SU-DHL-6 (cell line): Measurements from ENCODE around the gene CYBA.

Source experiments
- H2AFZ ChIP-seq: fragments of 200-600 bp; sonication (generic); 2 replicates; pipeline ENCODE4 v1.6.1; 2014; ENCODE audit warnings: low read depth, mild to moderate bottlenecking, moderate library complexity, mixed read lengths, antibody characterized with exemption, low read length; ENCODE audit not compliant: severe bottlenecking
- H3F3A ChIP-seq: fragments of 200-600 bp; shearing (Covaris generic); 2 replicates; pipeline ENCODE4 v1.6.0; 2016; ENCODE audit warnings: antibody characterized with exemption, mild to moderate bottlenecking; ENCODE audit not compliant: insufficient read depth
- H3K27ac ChIP-seq: fragments of 200-600 bp; sonication (generic); 2 replicates; pipeline ENCODE4 v1.5.1; 2016; ENCODE audit warnings: low read depth, mild to moderate bottlenecking, low read length, moderate library complexity, mixed read lengths
- H3K27me3 ChIP-seq: fragments of 200-600 bp; sonication (generic), shearing (Covaris generic); 2 replicates; pipeline ENCODE4 v1.6.0; 2014; ENCODE audit warnings: mild to moderate bottlenecking, low read length
- H3K36me3 ChIP-seq: fragments of 200-600 bp; sonication (generic); 2 replicates; pipeline ENCODE4 v1.6.1; 2014; ENCODE audit warnings: mild to moderate bottlenecking, low read length, mixed read lengths
- H3K4me2 ChIP-seq: fragments of 300-600, 200-600 bp; shearing (Covaris generic), sonication (generic); 2 replicates; pipeline ENCODE4 v1.6.0; 2014; ENCODE audit warnings: low read length, low read depth, mild to moderate bottlenecking; ENCODE audit not compliant: poor library complexity, severe bottlenecking
- H3K4me3 ChIP-seq: fragments of 200-600 bp; sonication (generic); 2 replicates; pipeline ENCODE4 v1.5.1; 2014; ENCODE audit warnings: antibody characterized with exemption, low read length, mild to moderate bottlenecking, mixed read lengths; ENCODE audit not compliant: insufficient read depth, poor library complexity, severe bottlenecking
- H3K79me2 ChIP-seq: fragments of 200-600 bp; sonication (generic); 2 replicates; pipeline ENCODE4 v1.6.1; 2014; ENCODE audit warnings: mild to moderate bottlenecking, low read length, moderate library complexity; ENCODE audit not compliant: insufficient read depth
- H3K9ac ChIP-seq: fragments of 200-600 bp; sonication (generic); 2 replicates; pipeline ENCODE4 v1.7.0; 2014; ENCODE audit warnings: mild to moderate bottlenecking, low read length
- H3K9me2 ChIP-seq: fragments of 200-600 bp; sonication (generic); replicated peaks from 2 replicates; pipeline ENCODE4 v1.6.1; 2014; ENCODE audit warnings: low read length; ENCODE audit not compliant: insufficient read depth
- H3K9me3 ChIP-seq: fragments of 200-600 bp; sonication (generic); 2 replicates; pipeline ENCODE4 v1.6.1; 2014; ENCODE audit warnings: low read length, mixed read lengths; ENCODE audit not compliant: insufficient read depth
- H4K20me1 ChIP-seq: fragments of 200-600 bp; sonication (generic); 2 replicates; pipeline ENCODE4 v1.6.1; 2014; ENCODE audit warnings: low read depth, mild to moderate bottlenecking, antibody characterized with exemption, low read length, moderate library complexity, mixed read lengths
- EZH2phosphoT487 ChIP-seq: fragments of 200-600 bp; sonication (generic), shearing (Covaris generic); conservative IDR thresholded peaks from 2 replicates; pipeline ENCODE4 v1.6.1; 2018; ENCODE audit warnings: mild to moderate bottlenecking, antibody characterized with exemption, low read length, moderate library complexity, mixed read lengths
- TF ChIP-seq, protein P1 (sequence below): fragments of 200-600 bp; sonication (generic); IDR thresholded peaks from one replicate; pipeline ENCODE4 v1.5.1; 2017; ENCODE audit warnings: antibody characterized with exemption, mild to moderate bottlenecking, low read length, moderate library complexity; ENCODE audit not compliant: insufficient read depth, poor library complexity, severe bottlenecking

CYBA gene

DNA sequence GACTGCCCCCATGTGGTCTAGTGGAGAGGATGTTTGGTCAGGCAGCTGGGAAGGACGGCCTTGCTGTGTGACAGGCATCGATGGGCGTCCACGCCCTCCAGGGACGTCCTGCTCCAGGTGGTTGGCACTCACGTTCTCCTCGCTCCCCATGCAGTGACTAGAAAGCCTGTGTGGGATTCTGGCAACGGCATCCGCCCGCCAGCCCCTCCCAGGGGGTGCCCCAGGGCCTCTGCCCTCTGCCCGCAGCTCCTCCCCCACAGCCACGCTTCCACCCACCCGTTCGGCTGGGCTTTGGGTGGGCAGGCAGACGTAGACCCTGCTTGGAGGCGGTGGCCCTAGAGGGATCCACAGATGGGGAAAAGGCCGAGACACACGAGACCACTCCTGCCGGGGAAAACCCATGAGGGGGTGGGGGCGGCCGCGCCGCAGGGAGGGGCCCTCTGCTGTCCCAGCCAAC is 17.1 kb downstream of the CYBA start:
- Histone ChIP-seq H3K4me2 (peak overlapping the region; percentile 47), H2AFZ (no peak overlapping the region), H3K27me3 (no peaks in the 10 kb centered on the region), H3K9ac (peak overlapping the region; percentile 24; the same call in 1 of the 2 replicates), H3K9me2 (no peaks in the 10 kb centered on the region), H3K27ac (peak overlapping the region; percentile 62), H3K9me3 (peaks cover 11% of the 10 kb centered on the region; the same call in 1 of the 2 replicates), H3F3A (peaks cover 25% of the 10 kb centered on the region), H3K4me3 (no peak overlapping the region), H4K20me1 (no peaks in the 10 kb centered on the region), H3K79me2 (no peaks in the 10 kb centered on the region), H3K36me3 (no peaks in the 10 kb centered on the region)
- TF ChIP-seq, protein P1, sequence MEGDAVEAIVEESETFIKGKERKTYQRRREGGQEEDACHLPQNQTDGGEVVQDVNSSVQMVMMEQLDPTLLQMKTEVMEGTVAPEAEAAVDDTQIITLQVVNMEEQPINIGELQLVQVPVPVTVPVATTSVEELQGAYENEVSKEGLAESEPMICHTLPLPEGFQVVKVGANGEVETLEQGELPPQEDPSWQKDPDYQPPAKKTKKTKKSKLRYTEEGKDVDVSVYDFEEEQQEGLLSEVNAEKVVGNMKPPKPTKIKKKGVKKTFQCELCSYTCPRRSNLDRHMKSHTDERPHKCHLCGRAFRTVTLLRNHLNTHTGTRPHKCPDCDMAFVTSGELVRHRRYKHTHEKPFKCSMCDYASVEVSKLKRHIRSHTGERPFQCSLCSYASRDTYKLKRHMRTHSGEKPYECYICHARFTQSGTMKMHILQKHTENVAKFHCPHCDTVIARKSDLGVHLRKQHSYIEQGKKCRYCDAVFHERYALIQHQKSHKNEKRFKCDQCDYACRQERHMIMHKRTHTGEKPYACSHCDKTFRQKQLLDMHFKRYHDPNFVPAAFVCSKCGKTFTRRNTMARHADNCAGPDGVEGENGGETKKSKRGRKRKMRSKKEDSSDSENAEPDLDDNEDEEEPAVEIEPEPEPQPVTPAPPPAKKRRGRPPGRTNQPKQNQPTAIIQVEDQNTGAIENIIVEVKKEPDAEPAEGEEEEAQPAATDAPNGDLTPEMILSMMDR: no peak
- TF ChIP-seq EZH2phosphoT487: no peak

DNA sequence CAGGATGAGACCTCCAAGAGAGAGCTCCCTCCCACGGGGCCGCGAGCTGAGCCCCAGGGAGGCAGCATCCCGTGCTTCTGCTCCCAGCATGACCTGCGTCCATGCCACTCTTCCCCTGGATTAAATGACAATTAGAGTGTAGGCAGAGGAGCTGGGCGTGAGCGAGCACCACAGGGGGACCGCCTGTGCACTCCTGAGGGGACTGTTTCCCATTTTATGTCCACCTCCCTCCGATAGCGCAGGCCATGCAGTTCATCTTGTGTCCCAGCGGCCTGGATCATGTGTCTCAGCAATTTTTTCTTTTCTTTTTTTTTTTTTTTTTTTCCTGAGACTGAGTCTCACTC is 18.3 kb downstream of the CYBA start:
- Histone ChIP-seq H3K4me3 (no peak overlapping the region), H4K20me1 (no peaks in the 10 kb centered on the region), H3K27me3 (no peaks in the 10 kb centered on the region), H3K9me3 (no peaks in the 10 kb centered on the region), H3K27ac (no peak overlapping the region), H3K4me2 (no peak overlapping the region), H3K9me2 (no peaks in the 10 kb centered on the region), H2AFZ (no peak overlapping the region), H3F3A (peaks cover 14% of the 10 kb centered on the region), H3K79me2 (no peaks in the 10 kb centered on the region), H3K9ac (no peak overlapping the region), H3K36me3 (no peaks in the 10 kb centered on the region)
- TF ChIP-seq, protein P1: no peak
- TF ChIP-seq EZH2phosphoT487: no peak

DNA sequence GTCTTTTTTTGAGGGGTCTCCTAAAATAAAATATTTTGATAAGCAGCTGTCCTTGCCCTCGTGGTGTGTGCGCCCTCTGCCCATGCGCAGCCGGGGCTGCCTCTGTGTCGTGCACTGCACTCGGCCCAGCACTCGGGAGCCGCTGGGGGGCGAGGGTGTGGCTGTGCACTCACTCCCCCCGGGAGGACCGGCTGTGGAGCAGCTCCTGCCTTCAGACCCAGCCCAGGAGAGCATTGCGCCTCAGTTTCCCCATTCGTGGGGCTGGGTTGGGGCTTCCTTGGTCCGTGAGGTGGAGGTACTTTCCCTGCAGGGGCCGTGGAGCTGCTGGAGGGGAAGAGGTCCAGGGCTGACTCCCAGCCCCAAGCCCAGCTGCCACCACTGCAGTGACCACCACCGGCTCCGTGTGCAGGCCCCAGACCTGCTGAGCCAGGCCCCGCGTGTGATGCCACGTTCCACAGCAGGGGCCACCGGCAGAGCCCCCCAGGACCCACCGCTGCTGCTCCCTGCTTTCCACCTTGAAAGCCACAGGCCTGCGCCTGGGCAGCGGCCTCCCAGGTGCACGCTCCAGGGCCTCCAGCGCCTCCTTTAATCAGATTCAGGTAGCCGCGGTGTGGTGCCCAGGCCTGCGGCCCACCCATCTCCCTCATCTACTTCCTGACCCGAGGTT is 18.8 kb downstream of the CYBA start:
- Histone ChIP-seq H3K79me2 (no peaks in the 10 kb centered on the region), H3K4me2 (no peak overlapping the region), H2AFZ (no peak overlapping the region), H4K20me1 (no peaks in the 10 kb centered on the region), H3F3A (peaks cover 14% of the 10 kb centered on the region), H3K27me3 (no peaks in the 10 kb centered on the region), H3K27ac (no peak overlapping the region), H3K9me3 (no peaks in the 10 kb centered on the region), H3K9ac (no peak overlapping the region), H3K36me3 (no peaks in the 10 kb centered on the region), H3K4me3 (no peak overlapping the region), H3K9me2 (no peaks in the 10 kb centered on the region)
- TF ChIP-seq, protein P1: no peak
- no peak for TF ChIP-seq EZH2phosphoT487
